ENCODE results near the gene KIAA1328.
A peak's percentile ranks its signal among the peaks of the same experiment; 100 is the strongest.

Gene KIAA1328

GRCh38 chr18:36934884-36935283, 106.0 kb downstream of the KIAA1328 start:
- DNase-seq (ENCODE audit: low read depth in 1 of 2, low spot score in 1 of 2) = no peak
- TF ChIP-seq GABPA (IDR thresholded peaks at IDR 0.05; ENCODE audit: low read depth) (no peak), POLR2AphosphoS5 (IDR thresholded peaks at IDR 0.05; ENCODE audit: low read depth) (no peak), CTCF (IDR thresholded peaks at IDR 0.05; ENCODE audit: insufficient read depth, low read length) (no peak), REST (IDR thresholded peaks at IDR 0.05; ENCODE audit: insufficient replicate concordance, low read depth) (no peak)
- H3K27me3 ChIP-seq (ENCODE audit: insufficient read depth, poor library complexity, severe bottlenecking) = no peaks in the 10 kb centered on the region
- no peak overlapping the region for H3K27ac ChIP-seq (replicated peaks)
- H3K4me3 ChIP-seq (replicated peaks; ENCODE audit: insufficient read depth, low read length) = no peak overlapping the region

- DNase-seq (ENCODE audit: low read depth in 1 of 2, low spot score in 1 of 2) = peak; percentile 14 to 49
- Histone ChIP-seq H3K27ac (replicated peaks) (no peak overlapping the region), H3K27me3 (ENCODE audit: insufficient read depth, poor library complexity, severe bottlenecking) (no peaks in the 10 kb centered on the region), H3K4me3 (replicated peaks; ENCODE audit: insufficient read depth, low read length) (no peak overlapping the region)
- TF ChIP-seq REST (IDR thresholded peaks at IDR 0.05; ENCODE audit: insufficient replicate concordance, low read depth) (no peak), CTCF (IDR thresholded peaks at IDR 0.05; ENCODE audit: insufficient read depth, low read length) (peak; percentile 85)
Observed at GRCh38 chr18:36942264-36942663, 113.3 kb downstream of the KIAA1328 start.

GRCh38 chr18:36947820-36948348, 119.0 kb downstream of the KIAA1328 start:
- DNase-seq (ENCODE audit: low read depth in 1 of 2, low spot score in 1 of 2) = no peak
- H3K4me3 ChIP-seq (replicated peaks; ENCODE audit: insufficient read depth, low read length) = no peak overlapping the region
- H3K27me3 ChIP-seq (ENCODE audit: insufficient read depth, poor library complexity, severe bottlenecking) = no peaks in the 10 kb centered on the region
- H3K27ac ChIP-seq (replicated peaks) = no peak overlapping the region
- no peak for TF ChIP-seq SPI1 (IDR thresholded peaks at IDR 0.05; ENCODE audit: borderline replicate concordance, low read depth)

- no peak for DNase-seq (ENCODE audit: low read depth in 1 of 2, low spot score in 1 of 2)
Observed at GRCh38 chr18:36950282-36950681, 121.4 kb downstream of the KIAA1328 start.

More at GRCh38 chr18:36950282-36950681, 121.4 kb downstream of the KIAA1328 start:
- no peaks in the 10 kb centered on the region for H3K27me3 ChIP-seq (ENCODE audit: insufficient read depth, poor library complexity, severe bottlenecking)
- no peak for TF ChIP-seq GABPA (IDR thresholded peaks at IDR 0.05; ENCODE audit: low read depth)
- no peak for TF ChIP-seq SPI1 (IDR thresholded peaks at IDR 0.05; ENCODE audit: borderline replicate concordance, low read depth)
- TF ChIP-seq POLR2AphosphoS5 (IDR thresholded peaks at IDR 0.05; ENCODE audit: low read depth) = no peak
- TF ChIP-seq REST (IDR thresholded peaks at IDR 0.05; ENCODE audit: insufficient replicate concordance, low read depth) = no peak
- TF ChIP-seq CTCF (IDR thresholded peaks at IDR 0.05; ENCODE audit: insufficient read depth, low read length) = no peak
- no peak overlapping the region for H3K4me3 ChIP-seq (replicated peaks; ENCODE audit: insufficient read depth, low read length)
- no peak overlapping the region for H3K27ac ChIP-seq (replicated peaks)
